NCI-H524 (cell line): ENCODE results near the gene PRND.
"Not testable (repeated sequence)": the region's sequence is repeated elsewhere in the genome, so short reads cannot be mapped to it uniquely, and the experiment has no call there.

ENCODE experiments used
- DNase-seq, 2 experiments: peaks; one replicate each; lab custom pipeline; 2025; lab: John Stamatoyannopoulos, UW

Gene PRND

GRCh38 chr20:4721719-4722118, at the start of gene PRND:
TSS of gene PRND (plus strand) at chr20:4721909. CDS start at chr20:4724552, 2,643 bp downstream.
- DNase-seq = no peak

- DNase-seq = no peak
Observed at GRCh38 chr20:4672948-4673347, 48.8 kb upstream of the PRND start.

- no peak for DNase-seq
Observed at GRCh38 chr20:4673371-4674001, 48.2 kb upstream of the PRND start.

GRCh38 chr20:4674672-4675071, 47.0 kb upstream of the PRND start:
- DNase-seq = no peak

- DNase-seq = no peak
Observed at GRCh38 chr20:4677846-4678245, 43.9 kb upstream of the PRND start.

GRCh38 chr20:4681401-4681800, 40.3 kb upstream of the PRND start:
- peak in 1 of 2 experiments; percentile 18 for DNase-seq

- DNase-seq = no peak
Observed at GRCh38 chr20:4681991-4682401, 39.7 kb upstream of the PRND start.

GRCh38 chr20:4682682-4683081, 39.0 kb upstream of the PRND start:
- no peak for DNase-seq

GRCh38 chr20:4683261-4683660, 38.4 kb upstream of the PRND start:
- DNase-seq = no peak

- DNase-seq = no peak
Observed at GRCh38 chr20:4684837-4685413, 36.8 kb upstream of the PRND start.

- no peak for DNase-seq
Observed at GRCh38 chr20:4685923-4686221, 35.8 kb upstream of the PRND start.

GRCh38 chr20:4688305-4688704, 33.4 kb upstream of the PRND start:
- DNase-seq = no peak

- no peak for DNase-seq
Observed at GRCh38 chr20:4689220-4689619, 32.5 kb upstream of the PRND start.

GRCh38 chr20:4691753-4692152, 30.0 kb upstream of the PRND start:
- DNase-seq = no peak

GRCh38 chr20:4694076-4694475, 27.6 kb upstream of the PRND start:
- no peak for DNase-seq

- DNase-seq = no peak
Observed at GRCh38 chr20:4697189-4697830, 24.4 kb upstream of the PRND start.

- no peak for DNase-seq
Observed at GRCh38 chr20:4697831-4698221, 23.9 kb upstream of the PRND start.

- DNase-seq = no peak
Observed at GRCh38 chr20:4699216-4699615, 22.5 kb upstream of the PRND start.

- no peak for DNase-seq
Observed at GRCh38 chr20:4699957-4700356, 21.8 kb upstream of the PRND start.

GRCh38 chr20:4702562-4703280, 19.0 kb upstream of the PRND start:
- DNase-seq = no peak

GRCh38 chr20:4703281-4703676, 18.4 kb upstream of the PRND start:
- no peak for DNase-seq

GRCh38 chr20:4706941-4707340, 14.8 kb upstream of the PRND start:
- DNase-seq = not testable (repeated sequence)

- DNase-seq = no peak
Observed at GRCh38 chr20:4708036-4708435, 13.7 kb upstream of the PRND start.
